Mucosa of descending colon (tissue), 3 donors: ENCODE results near the gene PHEX. TPM values are rescaled to one million over a fixed set of nuclear protein-coding genes. Genes with fewer than 3 reads are reported as not detected.

Experiments
- ATAC-seq: fragments of 200-7000 bp; cut with Tn5 transposase; one replicate; pipeline ENCODE4 v1.9.1; 2020; ENCODE audit warnings: mild to moderate bottlenecking, moderate library complexity
- DNase-seq, 3 donors: peaks; one replicate each; pipeline ENCODE4 v3.0.0-alpha.2; 2020
- H3K36me3 ChIP-seq: fragments of 200-600 bp; one replicate; pipeline ENCODE4 v1.8.0; 2021; ENCODE audit warnings: low read depth, mild to moderate bottlenecking
- H3K4me1 ChIP-seq: fragments of 200-600 bp; one replicate; pipeline ENCODE4 v1.8.0; 2021; ENCODE audit warnings: low read depth, mild to moderate bottlenecking
- H3K4me3 ChIP-seq: fragments of 200-600 bp; one replicate; pipeline ENCODE4 v1.8.0; 2021; ENCODE audit warnings: mild to moderate bottlenecking
- H3K9me3 ChIP-seq: fragments of 200-600 bp; one replicate; pipeline ENCODE4 v1.8.0; 2021; ENCODE audit warnings: mild to moderate bottlenecking
- CTCF ChIP-seq: fragments of 200-600 bp; IDR thresholded peaks from one replicate; pipeline ENCODE4 v1.8.0; 2022; ENCODE audit warnings: antibody characterized with exemption, mild to moderate bottlenecking
- intact Hi-C, 2 donors: fragments of 100-400 bp; cut with DNase I in 1 of 2; cut with micrococcal nuclease in 1 of 2; formaldehyde crosslinking; loops; one replicate each; pipeline versions ENCODE4 v1.11.0 to v1.11.1; 2022; cut with DNase I, micrococcal nuclease
- total RNA-seq, 3 donors: library from RNA; stranded (reverse); fragmentation: NEBNext Ultra II Directional in 2 of 3; extraction: Animal tissue kit (Norgen Biotek cat#: 25700) in 2 of 3; gene quantifications; one replicate each; pipeline versions ENCODE4 v1.2.1 to v1.2.4, GENCODE V29; 2021 to 2023
- donor health status: DM: no; HTN: no; CAD: no; lungs with moderate emphysema.
- donor health status: DM: no; HTN: no; CAD: no.
- donor health status: DM: no; HTN: yes; CAD: no.

PHEX gene
- total RNA-seq, 3 donors from 2014 or later = 0.19 TPM; not detected in 1

GRCh38 chrX:22165732-22166457 is 133.8 kb downstream of the PHEX start:
- no peak overlapping the region for H3K4me3 ChIP-seq
- TF ChIP-seq CTCF = no peak
- no peak for DNase-seq
- no peaks in the 10 kb centered on the region for H3K4me1 ChIP-seq
- intact Hi-C loops = no loop called here
- H3K36me3 ChIP-seq = no peaks in the 10 kb centered on the region
- no peak for ATAC-seq
- no peaks in the 10 kb centered on the region for H3K9me3 ChIP-seq

- no peaks in the 10 kb centered on the region for H3K9me3 ChIP-seq
- no peak overlapping the region for H3K4me3 ChIP-seq
- TF ChIP-seq CTCF = no peak
- DNase-seq = no peak
- no peaks in the 10 kb centered on the region for H3K36me3 ChIP-seq
- no peak for ATAC-seq
- intact Hi-C loops = no loop called here
- no peaks in the 10 kb centered on the region for H3K4me1 ChIP-seq
Measured at GRCh38 chrX:22171287-22172060, 139.3 kb downstream of the PHEX start.

- ATAC-seq (no peak), DNase-seq (no peak)
- no peak overlapping the region for H3K4me3 ChIP-seq
- no peaks in the 10 kb centered on the region for H3K9me3 ChIP-seq
- no peaks in the 10 kb centered on the region for H3K36me3 ChIP-seq
- intact Hi-C loops = no loop called here
- TF ChIP-seq CTCF = no peak
- H3K4me1 ChIP-seq = no peaks in the 10 kb centered on the region
Measured at GRCh38 chrX:22173966-22174365, 141.8 kb downstream of the PHEX start.

GRCh38 chrX:22177950-22178515 is 145.9 kb downstream of the PHEX start:
- Histone ChIP-seq H3K4me3 (no peak overlapping the region), H3K4me1 (no peaks in the 10 kb centered on the region), H3K36me3 (no peaks in the 10 kb centered on the region), H3K9me3 (no peaks in the 10 kb centered on the region)
- intact Hi-C loops = no loop called here
- TF ChIP-seq CTCF = no peak
- DNase-seq (no peak), ATAC-seq (no peak)

- DNase-seq = no peak
- Histone ChIP-seq H3K4me1 (no peaks in the 10 kb centered on the region), H3K4me3 (no peak overlapping the region), H3K36me3 (no peaks in the 10 kb centered on the region), H3K9me3 (no peaks in the 10 kb centered on the region)
- TF ChIP-seq CTCF = no peak
- intact Hi-C loops = no loop called here
- no peak for ATAC-seq
Measured at GRCh38 chrX:22184096-22184495, 152.0 kb downstream of the PHEX start.
